GM12878 (cell line): ENCODE results near the gene PLAC8. TPM values are rescaled to one million over a fixed set of nuclear protein-coding genes. Genes with fewer than 3 reads are reported as not detected.
"Not testable (repeated sequence)": the region's sequence is repeated elsewhere in the genome, so short reads cannot be mapped to it uniquely, and the experiment has no call there.

Source experiments
- ATAC-seq: fragments of 200-7000 bp; cut with Tn5 transposase; 3 replicates; pipeline ENCODE4 v1.9.1; 2020; ENCODE audit warnings: mild to moderate bottlenecking, moderate library complexity
- BruUV-seq: library from RNA; stranded (reverse); fragments of 400-500 nt; replicated peaks from 2 replicates; lab custom pipeline; 2021; lab: Mats Ljungman, UMichigan
- CTCF ChIA-PET: fragments of 300-600 bp; sonication (Branson Sonifier 250); formaldehyde crosslinking; extraction: SDS; loops from one replicate; lab custom pipeline; 2021; ENCODE audit warnings: inconsistent platforms; lab: Yijun Ruan, JAX
- POLR2A ChIA-PET: fragments of 350-600 bp; formaldehyde crosslinking; extraction: SDS; loops from one replicate; lab custom pipeline; 2021; ENCODE audit warnings: inconsistent platforms; lab: Charles Lee
- RAD21 ChIA-PET: fragments of 300-600 bp; sonication (Branson Sonifier 250); formaldehyde crosslinking; loops from one replicate; lab custom pipeline; 2023; ENCODE audit warnings: antibody characterized with exemption; ENCODE audit not compliant: unreplicated experiment; lab: Charles Lee
- SMC1A ChIA-PET: fragments of 300-600 bp; sonication (Branson Sonifier 250); formaldehyde crosslinking; loops from one replicate; lab custom pipeline; 2023; ENCODE audit not compliant: unreplicated experiment, uncharacterized antibody; lab: Charles Lee
- DNase-seq: peaks from one replicate; pipeline ENCODE4 v3.0.0-alpha.2; 2011; ENCODE audit warnings: low read depth, low spot score
- FAIRE-seq: peaks from 3 replicates; lab custom pipeline; 2011; peaks lifted over from hg19 to GRCh38; lab: Jason Lieb, UNC
- H2AFZ ChIP-seq: 2 replicates; pipeline ENCODE4 v1.6.0; 2011; ENCODE audit warnings: low read depth, low read length, control low read depth; ENCODE audit not compliant: control insufficient read depth
- H3K27ac ChIP-seq: 2 replicates; pipeline ENCODE4 v1.5.1; 2011; ENCODE audit warnings: control low read depth; ENCODE audit not compliant: control insufficient read depth, insufficient read depth
- H3K27me3 ChIP-seq, 2 experiments: replicated peaks in 1 of 2; 2 replicates each; pipeline versions ENCODE4 v1.6.0 to v1.6.1; 2011; ENCODE audit warnings: low read length in 1 of 2; ENCODE audit not compliant: control insufficient read depth in 2 of 2, insufficient read depth in 2 of 2
- H3K36me3 ChIP-seq, 2 experiments: 2 replicates each; pipeline ENCODE4 v1.5.1; 2011; ENCODE audit warnings: low read length in 1 of 2; ENCODE audit not compliant: control insufficient read depth in 2 of 2, insufficient read depth in 2 of 2
- H3K4me1 ChIP-seq: 2 replicates; pipeline ENCODE4 v1.6.1; 2011; ENCODE audit warnings: mild to moderate bottlenecking, low read length, moderate library complexity, mixed read lengths; ENCODE audit not compliant: control insufficient read depth, insufficient read depth
- H3K4me2 ChIP-seq: 2 replicates; pipeline ENCODE4 v1.6.0; 2011; ENCODE audit warnings: control low read depth; ENCODE audit not compliant: control insufficient read depth, insufficient read depth
- H3K4me3 ChIP-seq: fragments of 200-600 bp; sonication (generic); 2 replicates; pipeline ENCODE4 v1.5.1; 2016
- H3K79me2 ChIP-seq: 2 replicates; pipeline ENCODE4 v1.6.0; 2011; ENCODE audit warnings: low read length; ENCODE audit not compliant: control insufficient read depth, insufficient read depth
- H3K9ac ChIP-seq: 2 replicates; pipeline ENCODE4 v1.8.0; 2011; ENCODE audit warnings: low read length, control low read depth, mixed read lengths; ENCODE audit not compliant: control insufficient read depth, insufficient read depth
- H3K9me3 ChIP-seq: replicated peaks from 3 replicates; pipeline ENCODE4 v1.5.1; 2011; ENCODE audit warnings: mild to moderate bottlenecking, low read length; ENCODE audit not compliant: control insufficient read depth, insufficient read depth
- H4K20me1 ChIP-seq: 2 replicates; pipeline ENCODE4 v1.6.0; 2011; ENCODE audit not compliant: control insufficient read depth, insufficient read depth
- CBX5 ChIP-seq: sonication (generic); IDR thresholded peaks from 2 replicates; pipeline ENCODE4 v1.6.1; 2016; ENCODE audit warnings: low read depth, moderate library complexity, mild to moderate bottlenecking, inconsistent platforms
- CEBPZ ChIP-seq: fragments of 150-350 bp; IDR thresholded peaks from 2 replicates; pipeline ENCODE4 v1.6.1; 2016; ENCODE audit warnings: low read depth, low read length
- MLLT1 ChIP-seq: fragments of 450-650 bp; IDR thresholded peaks from 2 replicates; pipeline ENCODE4 v1.6.1; 2016; ENCODE audit warnings: mild to moderate bottlenecking
- NBN ChIP-seq: fragments of 450-650 bp; IDR thresholded peaks from 2 replicates; pipeline ENCODE4 v1.6.1; 2016
- NR2F1 ChIP-seq: fragments of 450-650 bp; conservative IDR thresholded peaks from 2 replicates; pipeline ENCODE4 v1.6.1; 2017; ENCODE audit warnings: mild to moderate bottlenecking
- TBL1XR1 ChIP-seq: IDR thresholded peaks from 2 replicates; pipeline ENCODE4 v1.6.1; 2012; ENCODE audit warnings: low read depth, low read length, improper control_type of control experiment
- ZBED1 ChIP-seq: IDR thresholded peaks from 2 replicates; pipeline ENCODE4 v1.6.1; 2016; ENCODE audit warnings: borderline replicate concordance
- WGBS: methylation state at CpG from one replicate; pipeline ENCODE4 v1.1.6; 2016; ENCODE audit warnings: low lambda C conversion rate; ENCODE audit not compliant: insufficient replicate concordance, insufficient coverage; ENCODE audit errors: missing lambda C conversion rate; 5-methylcytosine and 5-hydroxymethylcytosine counted together
- in situ Hi-C: fragments of 300-500 bp; cut with MboI; formaldehyde crosslinking; loops from 9 replicates; pipeline ENCODE4 v1.14.3; 2018; ENCODE audit warnings: mixed read lengths
- intact Hi-C: fragments of 100-400 bp; cut with micrococcal nuclease; formaldehyde crosslinking; loops from one replicate; pipeline ENCODE4 v1.14.2; 2022; ENCODE audit not compliant: unreplicated experiment
- polyA plus RNA-seq, 11 experiments: library from polyadenylated mRNA; depleted of rRNA in 4 of 11; unstranded in 6 of 11; stranded (reverse) in 5 of 11; fragments of >200 nt; fragmentation: Nextera tagmentation in 4 of 11; fragmentation: Illumina TruSeq in 1 of 11; extraction: Ambion mirVana in 4 of 11; extraction: Trizol in 1 of 11; gene quantifications; 1 replicate in 1 of 11; 2 replicates in 10 of 11; pipeline versions ENCODE4 v1.2.1 to v1.2.3, GENCODE V29; 2011 to 2016; ENCODE audit warnings: inconsistent platforms in 2 of 11, missing spikeins in 2 of 11, low read depth in 1 of 11
- total RNA-seq, 4 experiments: library from RNA; depleted of rRNA in 3 of 4; stranded (reverse); fragments of >200 nt in 3 of 4; fragmentation: Illumina TruSeq in 1 of 4; extraction: Trizol in 1 of 4; gene quantifications; 2 replicates each; pipeline versions ENCODE4 v1.2.1 to v1.2.3, GENCODE V29; 2013 to 2021

PLAC8 gene
- total and polyA plus RNA-seq, 10 of the 15 experiments (the other 5 are each of a cell fraction or from before 2014, with no cell fraction given): 214 to 841 (median 348) TPM

- not testable (repeated sequence) for H4K20me1 ChIP-seq, H3K27me3 ChIP-seq, ATAC-seq, BruUV-seq
- WGBS: 4% methylated on average over 7 of the region's 7 CpGs
- SMC1A ChIA-PET: interaction anchor here (1.1 to 9.7 kb wide), 15 partner anchors 13 to 162 kb away, joined by 3 to 183 read pairs (median 33); no protein-coding TSS in a partner anchor
- H3K9ac ChIP-seq: peak overlapping the region; percentile 65
- 0 out of 2 replicates have a peak, but pooled peaks have one; percentile 6 for TF ChIP-seq CBX5
- 0 out of 2 replicates have a peak, but pooled peaks have one; percentile 19 for TF ChIP-seq NBN
- TF ChIP-seq, all 136 proteins: peak for 2; not testable (repeated sequence) for 134
- Histone ChIP-seq H3K27ac (peak overlapping the region; percentile 71), H3K4me3 (peak overlapping the region; percentile 78), H3K4me2 (peak overlapping the region; percentile 51), H3K79me2 (peaks cover 83% of the 10 kb centered on the region), H3K4me1 (peaks cover 14% of the 10 kb centered on the region)
- not testable (repeated sequence) for DNase-seq, FAIRE-seq, H3K36me3 ChIP-seq, H2AFZ ChIP-seq, H3K9me3 ChIP-seq
- intact Hi-C loops: loop anchor here (5.0 kb wide), 1 partner anchor 219 kb away; the partner anchor contains the start of gene SEC31A
- ChIA-PET CTCF (interaction anchor here (1.0 to 6.4 kb wide), 12 partner anchors 34 to 171 kb away, joined by 3 to 43 read pairs (median 8); no protein-coding TSS in a partner anchor), POLR2A (interaction anchor here (0.6 to 8.0 kb wide), 4 partner anchors 62 to 169 kb away, joined by 3 to 77 read pairs (median 8); no protein-coding TSS in a partner anchor), RAD21 (interaction anchor here (0.8 to 7.0 kb wide), 17 partner anchors 37 to 169 kb away, joined by 3 to 127 read pairs (median 9); partner anchors contain the start of gene COPS4)
- in situ Hi-C loops: loop anchor here (5.0 kb wide), 1 partner anchor 106 kb away; no protein-coding TSS in a partner anchor
These were observed 2.8 kb downstream of the PLAC8 start for GRCh38 chr4:83111751-83112141.

GRCh38 chr4:83110970-83111750 is 3.4 kb downstream of the PLAC8 start:
- Histone ChIP-seq H3K27me3 (no peaks in the 10 kb centered on the region), H3K27ac (peak overlapping the region; percentile 71), H3K4me2 (peak overlapping the region; percentile 51), H2AFZ (no peak overlapping the region), H3K9ac (peak overlapping the region; percentile 86), H3K4me1 (peaks cover 14% of the 10 kb centered on the region), H3K36me3 (no peaks in the 10 kb centered on the region; a peak in 1 of 4 replicates), H3K9me3 (no peaks in the 10 kb centered on the region), H4K20me1 (no peaks in the 10 kb centered on the region), H3K79me2 (peaks cover 89% of the 10 kb centered on the region)
- ChIA-PET SMC1A (interaction anchor here (0.7 to 9.7 kb wide), 26 partner anchors 13 to 173 kb away, joined by 3 to 183 read pairs (median 6); partner anchors contain the start of genes COPS4 and COQ2), CTCF (interaction anchor here (1.0 to 6.4 kb wide), 23 partner anchors 10 to 172 kb away, joined by 3 to 43 read pairs (median 7); no protein-coding TSS in a partner anchor)
- in situ Hi-C loops: loop anchor here (5.0 kb wide), 1 partner anchor 106 kb away; no protein-coding TSS in a partner anchor
- DNase-seq: no peak
- ATAC-seq: peak; percentile 1; the same call in 1 of the 3 replicates
- BruUV-seq: no TSS peak
- intact Hi-C loops: loop anchor here (1.0 to 5.0 kb wide), 6 partner anchors 37 to 219 kb away; partner anchors contain the start of gene SEC31A
- no peak for TF ChIP-seq TBL1XR1
- TF ChIP-seq CEBPZ: no peak
- no peak for TF ChIP-seq NR2F1
- peak; percentile 19; the same call in 1 of the 2 replicates for TF ChIP-seq MLLT1
- 0 out of 2 replicates have a peak, but pooled peaks have one; percentile 31 for TF ChIP-seq ZBED1
- TF ChIP-seq, all 136 proteins: peak for 2
- WGBS: 46% methylated on average over 8 of the region's 8 CpGs
- H3K4me3 ChIP-seq: peak overlapping the region; percentile 78
- FAIRE-seq: no peak
- POLR2A ChIA-PET: interaction anchor here (0.6 to 8.0 kb wide), 13 partner anchors 15 to 169 kb away, joined by 3 to 77 read pairs (median 5); partner anchors contain the start of gene COPS4
- RAD21 ChIA-PET: interaction anchor here (0.8 to 7.0 kb wide), 22 partner anchors 10 to 205 kb away, joined by 3 to 127 read pairs (median 8); partner anchors contain the start of gene COQ2
